C4-2B (cell line): Measurements from ENCODE around the gene PGRMC2.

Experiments
- H3K27ac ChIP-seq: fragments of 450-650 bp; 2 replicates; pipeline ENCODE4 v1.5.1; 2017
- ZFX ChIP-seq: fragments of 450-650 bp; IDR thresholded peaks from 2 replicates; pipeline ENCODE4 v1.6.1; 2017
- TF ChIP-seq, protein P1 (sequence below): fragments of 450-650 bp; conservative IDR thresholded peaks from 2 replicates; pipeline ENCODE4 v1.5.1; 2017; ENCODE audit warnings: mild to moderate bottlenecking

PGRMC2 gene

DNA sequence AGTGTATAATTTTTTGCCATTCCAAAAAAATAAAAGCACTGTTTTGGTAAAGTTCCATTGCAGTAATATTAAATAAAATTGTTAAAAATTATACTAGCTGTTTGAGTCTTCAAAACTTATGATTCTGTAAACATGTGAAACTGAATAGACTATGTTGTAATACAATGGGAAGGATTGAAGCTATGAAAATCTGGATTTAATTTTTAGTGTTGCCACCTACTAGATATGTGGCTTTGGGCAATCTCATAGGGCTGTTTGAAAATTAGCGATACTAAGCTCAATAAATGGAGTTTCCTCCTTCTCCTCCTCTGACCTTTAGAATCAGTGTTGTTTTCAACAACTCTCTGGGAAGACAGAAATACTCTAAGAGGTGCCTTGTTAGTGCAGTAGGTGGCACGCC is 4.5 kb downstream of the PGRMC2 start:
- TF ChIP-seq, protein P1, sequence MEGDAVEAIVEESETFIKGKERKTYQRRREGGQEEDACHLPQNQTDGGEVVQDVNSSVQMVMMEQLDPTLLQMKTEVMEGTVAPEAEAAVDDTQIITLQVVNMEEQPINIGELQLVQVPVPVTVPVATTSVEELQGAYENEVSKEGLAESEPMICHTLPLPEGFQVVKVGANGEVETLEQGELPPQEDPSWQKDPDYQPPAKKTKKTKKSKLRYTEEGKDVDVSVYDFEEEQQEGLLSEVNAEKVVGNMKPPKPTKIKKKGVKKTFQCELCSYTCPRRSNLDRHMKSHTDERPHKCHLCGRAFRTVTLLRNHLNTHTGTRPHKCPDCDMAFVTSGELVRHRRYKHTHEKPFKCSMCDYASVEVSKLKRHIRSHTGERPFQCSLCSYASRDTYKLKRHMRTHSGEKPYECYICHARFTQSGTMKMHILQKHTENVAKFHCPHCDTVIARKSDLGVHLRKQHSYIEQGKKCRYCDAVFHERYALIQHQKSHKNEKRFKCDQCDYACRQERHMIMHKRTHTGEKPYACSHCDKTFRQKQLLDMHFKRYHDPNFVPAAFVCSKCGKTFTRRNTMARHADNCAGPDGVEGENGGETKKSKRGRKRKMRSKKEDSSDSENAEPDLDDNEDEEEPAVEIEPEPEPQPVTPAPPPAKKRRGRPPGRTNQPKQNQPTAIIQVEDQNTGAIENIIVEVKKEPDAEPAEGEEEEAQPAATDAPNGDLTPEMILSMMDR = no peak
- TF ChIP-seq ZFX = no peak
- H3K27ac ChIP-seq = no peak overlapping the region

DNA sequence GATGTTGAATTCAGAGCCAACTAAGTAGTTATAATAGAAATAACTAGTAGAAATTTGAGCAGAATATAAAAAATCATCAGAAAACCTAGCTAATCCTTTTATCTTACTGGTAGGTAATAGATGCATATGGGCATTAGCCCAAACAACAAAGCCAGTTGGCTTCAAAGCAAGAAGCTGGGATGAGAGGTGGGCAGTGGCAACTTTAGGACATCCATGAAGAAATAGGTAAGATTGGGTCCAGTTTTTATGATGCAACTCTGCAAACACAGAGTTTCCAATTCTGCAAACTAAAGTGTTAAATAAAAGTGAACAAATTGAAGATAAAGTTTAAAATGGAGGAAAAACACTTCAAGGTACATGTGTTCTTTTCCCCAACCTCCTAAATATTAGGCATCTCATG is 5.1 kb downstream of the PGRMC2 start:
- no peak overlapping the region for H3K27ac ChIP-seq
- TF ChIP-seq, protein P1 = no peak
- TF ChIP-seq ZFX = no peak

DNA sequence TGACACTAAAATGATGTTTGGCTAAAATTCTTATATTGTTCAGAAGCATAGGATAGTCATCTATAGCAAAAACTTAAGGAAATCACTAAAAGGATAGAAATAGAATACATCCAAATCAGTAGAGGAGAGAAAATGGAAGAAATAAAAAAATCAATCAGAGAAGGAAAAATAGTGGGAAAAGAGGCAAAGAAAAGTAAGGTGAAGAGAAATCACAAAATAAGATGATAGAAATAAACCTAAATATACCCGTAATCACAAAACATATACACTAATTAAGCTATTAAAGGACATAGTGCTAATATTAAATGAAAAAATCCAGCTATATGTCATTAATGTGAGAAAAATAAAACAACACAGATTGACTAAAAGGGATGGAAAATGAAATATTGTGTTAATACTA is 6.3 kb downstream of the PGRMC2 start:
- no peak for TF ChIP-seq ZFX
- TF ChIP-seq, protein P1 = no peak
- H3K27ac ChIP-seq = no peak overlapping the region

DNA sequence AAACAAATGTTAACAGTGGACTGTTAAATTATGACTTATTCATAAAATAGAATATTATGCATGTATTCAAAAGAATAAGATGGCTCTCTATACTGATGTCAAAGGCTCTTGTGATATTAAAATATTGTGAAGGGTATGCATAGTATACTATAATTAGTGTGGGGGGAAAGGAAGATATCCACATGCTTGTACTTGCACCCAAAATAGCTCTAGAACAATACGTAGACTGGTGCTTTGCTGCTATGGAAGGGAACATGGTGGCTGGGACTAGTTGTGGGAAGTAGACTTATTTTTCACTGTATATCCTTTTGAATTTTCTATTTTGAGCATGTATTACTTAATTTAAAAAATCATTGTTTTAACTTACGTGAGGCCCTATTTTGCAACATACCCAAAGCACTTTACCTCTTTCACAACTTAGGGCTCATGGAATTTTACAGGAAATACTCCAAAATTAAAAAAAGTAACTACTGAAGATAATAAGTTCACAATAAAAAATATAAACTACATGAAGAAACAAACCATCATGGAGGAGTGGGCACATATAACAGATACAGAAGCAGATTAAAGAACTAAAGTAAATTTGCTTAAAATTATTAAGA is 7.9 kb downstream of the PGRMC2 start:
- TF ChIP-seq, protein P1 = no peak
- TF ChIP-seq ZFX = no peak
- no peak overlapping the region for H3K27ac ChIP-seq

DNA sequence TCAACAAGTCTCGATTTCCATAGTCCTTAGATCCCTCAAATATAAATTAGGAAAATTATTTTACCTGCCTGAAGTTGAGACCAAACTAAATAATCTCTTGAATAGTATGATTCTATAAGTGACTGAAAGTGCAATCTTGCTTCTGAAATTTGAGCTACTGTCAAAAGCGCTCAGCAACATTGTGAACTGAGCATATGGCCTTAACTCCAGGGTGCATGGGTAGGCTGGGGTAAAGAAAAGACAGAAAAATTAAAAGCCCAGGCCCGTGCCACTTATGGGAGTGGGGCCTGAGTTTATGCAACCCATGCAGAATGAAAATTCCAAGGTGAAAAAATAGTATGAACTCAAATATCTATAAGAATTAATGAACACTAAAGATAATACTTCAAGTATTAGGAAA is 9.8 kb downstream of the PGRMC2 start:
- TF ChIP-seq, protein P1 = no peak
- no peak for TF ChIP-seq ZFX

DNA sequence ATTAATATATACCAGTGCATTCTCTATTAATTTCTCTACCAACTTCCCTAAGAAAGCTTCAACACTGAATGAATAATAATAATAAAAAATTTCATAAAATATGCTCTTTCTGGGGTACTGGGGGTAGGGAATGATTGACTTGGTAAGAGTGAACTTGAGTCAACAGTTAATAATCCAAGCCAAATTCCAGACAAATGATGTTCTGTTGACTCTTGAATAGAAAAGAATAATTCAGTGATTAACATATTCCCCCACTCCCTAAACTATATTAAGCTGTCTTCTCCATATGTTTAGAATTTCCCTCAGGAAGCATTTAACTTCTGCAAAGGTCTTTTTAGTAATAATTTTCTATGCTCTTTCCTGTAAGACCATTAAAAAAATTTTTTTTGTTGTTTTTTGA is 12.3 kb downstream of the PGRMC2 start:
- no peak overlapping the region for H3K27ac ChIP-seq
- TF ChIP-seq, protein P1 = no peak
- no peak for TF ChIP-seq ZFX

More for the DNA sequence above, 9.8 kb downstream of the PGRMC2 start:
- no peak overlapping the region for H3K27ac ChIP-seq

DNA sequence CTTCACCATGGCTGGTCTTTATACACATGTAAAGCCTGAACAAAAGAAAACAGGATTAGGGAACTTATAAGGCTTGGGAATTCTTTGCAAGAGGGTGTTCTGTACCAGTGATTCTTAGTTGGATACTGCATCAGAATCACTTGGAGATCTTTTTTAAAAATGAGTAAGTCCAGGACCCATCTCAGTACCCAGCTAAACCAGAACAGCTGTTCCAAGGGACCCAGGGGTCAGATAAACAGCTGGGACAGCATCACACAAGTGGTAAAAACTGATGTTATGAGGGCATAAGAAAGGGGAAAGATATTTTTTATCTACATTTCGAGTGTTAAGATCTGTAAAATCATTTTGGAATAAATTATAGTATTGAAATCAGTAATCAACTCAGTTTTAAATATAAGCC is 16.1 kb downstream of the PGRMC2 start:
- no peak for TF ChIP-seq ZFX
- TF ChIP-seq, protein P1 = no peak
- H3K27ac ChIP-seq = no peak overlapping the region
